Measurements from ENCODE around the gene PODXL2. TPM values are rescaled to one million over a fixed set of nuclear protein-coding genes. Genes with fewer than 3 reads are reported as not detected.
A peak's percentile ranks its signal among the peaks of the same experiment; 100 is the strongest.

PODXL2 gene
- total RNA-seq, 3 donors from 2014 or later (not counting 1 experiment from before 2014, with no cell fraction given), result 2.2 to 3.5 (median 2.7) TPM

DNA sequence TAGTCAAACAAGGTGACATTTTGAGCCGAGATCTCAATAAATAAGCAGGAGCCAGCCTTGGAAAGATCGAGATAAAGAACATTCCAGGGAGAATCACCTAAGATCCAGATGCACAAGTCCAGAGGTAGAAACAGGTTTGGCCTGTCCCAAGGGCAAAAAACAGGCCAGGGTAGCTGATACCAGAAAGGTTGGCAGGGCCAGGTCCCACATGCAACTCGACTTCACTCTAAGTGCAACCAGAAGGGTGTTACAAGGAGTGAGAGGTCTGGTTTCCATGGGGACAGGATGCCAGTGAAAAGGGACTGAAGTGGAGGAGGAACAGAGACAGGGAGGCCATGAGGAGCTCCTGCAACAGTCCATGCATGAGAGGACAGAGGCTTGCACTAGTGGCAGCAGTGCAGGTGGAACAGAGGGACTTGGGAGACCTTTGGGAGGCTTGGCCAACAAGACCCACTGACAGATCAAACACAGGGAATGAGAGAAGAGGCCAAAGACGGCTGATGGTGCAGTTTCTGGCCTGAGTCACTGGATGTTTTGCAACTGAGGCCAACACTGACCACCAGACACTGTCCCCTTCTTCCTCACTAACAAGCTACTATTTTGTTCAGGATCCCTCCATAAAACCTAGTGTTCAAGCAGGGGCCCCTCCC is 43.7 kb upstream of the PODXL2 start:
- Histone ChIP-seq H3K4me3 (ENCODE audit: low read length) (no peak overlapping the region), H3K27ac (ENCODE audit: low read length) (no peak overlapping the region), H3K9me3 (ENCODE audit: control insufficient read depth, insufficient read depth, low read length) (no peaks in the 10 kb centered on the region), H3K27me3 (ENCODE audit: control insufficient read depth, insufficient read depth, low read length) (no peaks in the 10 kb centered on the region), H3K4me1 (ENCODE audit: control insufficient read depth, insufficient read depth, low read length) (peaks cover 29% of the 10 kb centered on the region), H3K36me3 (ENCODE audit: control insufficient read depth, insufficient read depth, low read length) (no peaks in the 10 kb centered on the region)
- no peaks in the 10 kb centered on the region for H3K9me3 Mint-ChIP-seq
- no peak for ATAC-seq
- WGBS (ENCODE audit: insufficient coverage), result 87% methylated on average over 4 of the region's 4 CpGs
- peak overlapping the region in 1 of 2 donors; percentile 26 for H3K27ac Mint-ChIP-seq
- no peaks in the 10 kb centered on the region for H3K36me3 Mint-ChIP-seq
- no peak for DNase-seq
- H3K4me1 Mint-ChIP-seq, result peaks cover 33 to 48% of the 10 kb centered on the region in 2 donors
- intact Hi-C loops (cut with micrococcal nuclease), result no loop called here
- TF ChIP-seq, protein P1, sequence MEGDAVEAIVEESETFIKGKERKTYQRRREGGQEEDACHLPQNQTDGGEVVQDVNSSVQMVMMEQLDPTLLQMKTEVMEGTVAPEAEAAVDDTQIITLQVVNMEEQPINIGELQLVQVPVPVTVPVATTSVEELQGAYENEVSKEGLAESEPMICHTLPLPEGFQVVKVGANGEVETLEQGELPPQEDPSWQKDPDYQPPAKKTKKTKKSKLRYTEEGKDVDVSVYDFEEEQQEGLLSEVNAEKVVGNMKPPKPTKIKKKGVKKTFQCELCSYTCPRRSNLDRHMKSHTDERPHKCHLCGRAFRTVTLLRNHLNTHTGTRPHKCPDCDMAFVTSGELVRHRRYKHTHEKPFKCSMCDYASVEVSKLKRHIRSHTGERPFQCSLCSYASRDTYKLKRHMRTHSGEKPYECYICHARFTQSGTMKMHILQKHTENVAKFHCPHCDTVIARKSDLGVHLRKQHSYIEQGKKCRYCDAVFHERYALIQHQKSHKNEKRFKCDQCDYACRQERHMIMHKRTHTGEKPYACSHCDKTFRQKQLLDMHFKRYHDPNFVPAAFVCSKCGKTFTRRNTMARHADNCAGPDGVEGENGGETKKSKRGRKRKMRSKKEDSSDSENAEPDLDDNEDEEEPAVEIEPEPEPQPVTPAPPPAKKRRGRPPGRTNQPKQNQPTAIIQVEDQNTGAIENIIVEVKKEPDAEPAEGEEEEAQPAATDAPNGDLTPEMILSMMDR (IDR thresholded peaks at IDR 0.05), result no peak
- no peak overlapping the region for H3K4me3 Mint-ChIP-seq
- H3K27me3 Mint-ChIP-seq (ENCODE audit: low read depth in 2 of 2), result no peaks in the 10 kb centered on the region

DNA sequence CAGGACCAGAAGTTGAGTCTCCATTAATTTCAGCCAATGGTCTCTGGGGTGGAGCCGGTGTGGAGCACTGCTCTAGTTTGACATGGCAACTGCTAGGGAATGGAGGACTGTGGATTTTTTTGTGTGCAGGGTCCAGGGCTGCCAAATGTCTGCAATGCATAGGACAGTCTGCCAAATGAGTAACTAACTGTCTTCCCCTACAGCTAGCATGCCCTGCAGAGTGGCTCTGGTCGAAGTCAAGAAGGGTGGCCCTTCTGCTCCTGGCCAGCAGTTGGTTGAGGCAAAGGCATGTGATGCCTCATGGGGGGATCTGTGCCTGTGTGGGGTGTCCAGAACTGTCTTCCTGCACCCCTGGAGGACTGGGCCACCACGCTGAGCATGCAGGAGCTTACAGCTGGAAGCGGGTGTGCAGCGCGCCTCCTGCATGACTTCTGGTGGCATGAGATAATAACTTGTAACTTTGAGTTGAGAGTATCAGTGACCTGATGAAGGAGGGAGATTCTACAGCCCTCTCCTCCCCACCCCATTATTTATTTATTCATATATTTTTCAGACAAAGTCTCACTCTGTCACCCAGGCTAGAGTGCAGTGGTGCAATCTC is 43.1 kb upstream of the PODXL2 start:
- Mint-ChIP-seq H3K4me1 (peaks cover 31 to 46% of the 10 kb centered on the region in 2 donors), H3K36me3 (no peaks in the 10 kb centered on the region), H3K27me3 (ENCODE audit: low read depth in 2 of 2) (no peaks in the 10 kb centered on the region), H3K4me3 (no peak overlapping the region), H3K27ac (no peak overlapping the region), H3K9me3 (no peaks in the 10 kb centered on the region)
- no peak overlapping the region for H3K27ac ChIP-seq (ENCODE audit: low read length)
- no peaks in the 10 kb centered on the region for H3K9me3 ChIP-seq (ENCODE audit: control insufficient read depth, insufficient read depth, low read length)
- H3K4me1 ChIP-seq (ENCODE audit: control insufficient read depth, insufficient read depth, low read length), result peaks cover 23% of the 10 kb centered on the region
- no peak for ATAC-seq
- H3K27me3 ChIP-seq (ENCODE audit: control insufficient read depth, insufficient read depth, low read length), result no peaks in the 10 kb centered on the region
- intact Hi-C loops (cut with micrococcal nuclease), result no loop called here
- no peak for DNase-seq
- 92% methylated on average over 3 of the region's 6 CpGs for WGBS (ENCODE audit: insufficient coverage)
- H3K4me3 ChIP-seq (ENCODE audit: low read length), result no peak overlapping the region
- TF ChIP-seq, protein P1 (IDR thresholded peaks at IDR 0.05), result no peak
- no peaks in the 10 kb centered on the region for H3K36me3 ChIP-seq (ENCODE audit: control insufficient read depth, insufficient read depth, low read length)

DNA sequence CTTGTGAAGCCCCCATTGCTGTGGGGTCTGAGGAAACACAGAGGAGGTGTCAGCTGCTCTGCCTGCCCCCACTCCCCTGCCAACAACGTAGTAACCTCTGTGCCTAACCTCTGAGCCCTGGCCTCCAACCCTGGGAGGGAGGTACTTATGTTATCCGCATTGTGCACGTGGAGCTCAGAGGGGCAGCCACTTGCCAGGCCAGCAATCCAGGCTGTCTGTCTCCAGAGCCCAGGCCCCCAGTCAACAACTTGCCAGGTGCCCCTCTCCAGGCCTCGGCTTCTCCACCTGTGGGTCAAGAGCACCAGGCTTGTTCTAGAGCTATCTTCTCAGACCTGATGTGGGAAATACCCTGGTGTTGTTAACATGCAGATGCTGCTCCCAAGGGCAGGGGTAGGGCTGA is 41.1 kb upstream of the PODXL2 start:
- WGBS (ENCODE audit: insufficient coverage), result 96% methylated on average over 4 of the region's 4 CpGs
- no peaks in the 10 kb centered on the region for H3K9me3 Mint-ChIP-seq
- ATAC-seq, result no peak
- Histone ChIP-seq H3K27me3 (ENCODE audit: control insufficient read depth, insufficient read depth, low read length) (no peaks in the 10 kb centered on the region), H3K4me1 (ENCODE audit: control insufficient read depth, insufficient read depth, low read length) (peaks cover 29% of the 10 kb centered on the region), H3K4me3 (ENCODE audit: low read length) (no peak overlapping the region), H3K9me3 (ENCODE audit: control insufficient read depth, insufficient read depth, low read length) (no peaks in the 10 kb centered on the region), H3K36me3 (ENCODE audit: control insufficient read depth, insufficient read depth, low read length) (no peaks in the 10 kb centered on the region), H3K27ac (ENCODE audit: low read length) (no peak overlapping the region)
- TF ChIP-seq, protein P1 (IDR thresholded peaks at IDR 0.05), result no peak
- H3K4me3 Mint-ChIP-seq, result no peak overlapping the region
- H3K27me3 Mint-ChIP-seq (ENCODE audit: low read depth in 2 of 2), result no peaks in the 10 kb centered on the region
- H3K27ac Mint-ChIP-seq, result no peak overlapping the region
- H3K36me3 Mint-ChIP-seq, result no peaks in the 10 kb centered on the region
- peaks cover 36 to 49% of the 10 kb centered on the region in 2 donors for H3K4me1 Mint-ChIP-seq
- intact Hi-C loops (cut with micrococcal nuclease), result no loop called here
- DNase-seq, result no peak
